Natural killer cell (primary cell): ENCODE results near the gene SEBOX. TPM values are rescaled to one million over a fixed set of nuclear protein-coding genes. Genes with fewer than 3 reads are reported as not detected.

Experiments used
- ATAC-seq, 3 donors: fragments of 150-1000 bp in 2 of 3; fragments of 200-7000 bp in 1 of 3; cut with Tn5 transposase; 1 replicate in 1 of 3; 2 replicates in 2 of 3; pipeline ENCODE4 v1.10.0; 2021; ENCODE audit warnings: mild to moderate bottlenecking in 2 of 3, moderate library complexity in 2 of 3
- DNase-seq, 2 donors: peaks; one replicate each; pipeline versions ENCODE4 v3.0.0 to v3.0.0-alpha.2; 2013 to 2021; ENCODE audit warnings: mixed read lengths in 1 of 2
- H3K27ac ChIP-seq: one replicate; pipeline ENCODE4 v1.5.1; 2013; ENCODE audit warnings: mild to moderate bottlenecking, low read length
- H3K27me3 ChIP-seq: one replicate; pipeline ENCODE4 v1.6.1; 2013; ENCODE audit warnings: low read length; ENCODE audit not compliant: control insufficient read depth, insufficient read depth
- H3K36me3 ChIP-seq: one replicate; pipeline ENCODE4 v1.6.1; 2013; ENCODE audit warnings: low read length; ENCODE audit not compliant: control insufficient read depth, insufficient read depth
- H3K4me1 ChIP-seq: one replicate; pipeline ENCODE4 v1.6.1; 2013; ENCODE audit warnings: low read length; ENCODE audit not compliant: control insufficient read depth, insufficient read depth
- H3K4me3 ChIP-seq: one replicate; pipeline ENCODE4 v1.5.1; 2013; ENCODE audit warnings: low read length
- H3K9me3 ChIP-seq: one replicate; pipeline ENCODE4 v1.6.1; 2013; ENCODE audit warnings: low read length; ENCODE audit not compliant: control insufficient read depth, insufficient read depth
- H3K27ac Mint-ChIP-seq, 2 donors: one replicate each; pipeline ENCODE4 v1.8.0; 2022; ENCODE audit warnings: mild to moderate bottlenecking in 2 of 2, mixed read lengths in 2 of 2, moderate library complexity in 1 of 2
- H3K27me3 Mint-ChIP-seq, 2 donors: one replicate each; pipeline ENCODE4 v1.8.0; 2022; ENCODE audit warnings: low read depth in 2 of 2, mixed read lengths in 2 of 2
- H3K36me3 Mint-ChIP-seq: one replicate; pipeline ENCODE4 v1.8.0; 2022; ENCODE audit warnings: mixed read lengths
- H3K4me1 Mint-ChIP-seq, 2 donors: one replicate each; pipeline ENCODE4 v1.8.0; 2022; ENCODE audit warnings: mixed read lengths in 2 of 2
- H3K4me3 Mint-ChIP-seq: one replicate; pipeline ENCODE4 v1.8.0; 2022; ENCODE audit warnings: mild to moderate bottlenecking, moderate library complexity, mixed read lengths
- H3K9me3 Mint-ChIP-seq, 2 donors: one replicate each; pipeline ENCODE4 v1.8.0; 2022; ENCODE audit warnings: mixed read lengths in 2 of 2
- CTCF ChIP-seq: fragments of 200-600 bp; IDR thresholded peaks from one replicate; pipeline ENCODE4 v1.8.0; 2022; ENCODE audit warnings: antibody characterized with exemption
- WGBS: methylation state at CpG from one replicate; pipeline ENCODE4 v1.1.7; 2013; ENCODE audit warnings: missing lambda C conversion rate; ENCODE audit not compliant: insufficient coverage; 5-methylcytosine and 5-hydroxymethylcytosine counted together
- intact Hi-C: fragments of 100-400 bp; cut with micrococcal nuclease; formaldehyde crosslinking; loops from one replicate; pipeline ENCODE4 v1.14.2; 2022
- total RNA-seq, 4 donors: library from RNA; stranded (reverse); fragments of 120-200 nt in 1 of 4; gene quantifications; one replicate each; pipeline versions ENCODE4 v1.2.3 to v1.2.4, GENCODE V29; 2013 to 2022

Gene SEBOX
- total RNA-seq, 3 donors from 2014 or later (not counting 1 experiment from before 2014, with no cell fraction given), result not detected

GRCh38 chr17:28402224-28402630, 37.2 kb upstream of the SEBOX start:
- no peak for DNase-seq
- peaks cover 0 to 3% of the 10 kb centered on the region in 2 donors for H3K4me1 Mint-ChIP-seq
- WGBS, result 31% methylated on average over 3 of the region's 3 CpGs
- H3K9me3 Mint-ChIP-seq, result no peaks in the 10 kb centered on the region
- Histone ChIP-seq H3K27ac (no peak overlapping the region), H3K27me3 (peaks cover 2% of the 10 kb centered on the region), H3K36me3 (peaks cover 5% of the 10 kb centered on the region), H3K4me1 (peaks cover 19% of the 10 kb centered on the region), H3K4me3 (no peak overlapping the region), H3K9me3 (no peaks in the 10 kb centered on the region)
- no peak overlapping the region for H3K27ac Mint-ChIP-seq
- TF ChIP-seq CTCF, result no peak
- ATAC-seq, result no peak
- H3K36me3 Mint-ChIP-seq, result no peaks in the 10 kb centered on the region
- intact Hi-C loops, result no loop called here
- H3K27me3 Mint-ChIP-seq, result no peaks in the 10 kb centered on the region
- no peak overlapping the region for H3K4me3 Mint-ChIP-seq

GRCh38 chr17:28399808-28400207, 34.8 kb upstream of the SEBOX start:
- Histone ChIP-seq H3K27ac (no peak overlapping the region), H3K36me3 (peaks cover 21% of the 10 kb centered on the region), H3K4me3 (no peak overlapping the region), H3K9me3 (no peaks in the 10 kb centered on the region), H3K27me3 (no peaks in the 10 kb centered on the region), H3K4me1 (peaks cover 3% of the 10 kb centered on the region)
- no peak overlapping the region for H3K27ac Mint-ChIP-seq
- H3K4me3 Mint-ChIP-seq, result no peak overlapping the region
- no peak for TF ChIP-seq CTCF
- H3K4me1 Mint-ChIP-seq, result no peaks in the 10 kb centered on the region
- no peaks in the 10 kb centered on the region for H3K9me3 Mint-ChIP-seq
- no peaks in the 10 kb centered on the region for H3K27me3 Mint-ChIP-seq
- H3K36me3 Mint-ChIP-seq, result no peaks in the 10 kb centered on the region
- no peak for ATAC-seq
- intact Hi-C loops, result no loop called here
- no peak for DNase-seq
- WGBS, result 93% methylated on average over 4 of the region's 4 CpGs

GRCh38 chr17:28398280-28398981, 33.4 kb upstream of the SEBOX start:
- no peaks in the 10 kb centered on the region for H3K9me3 ChIP-seq
- H3K4me3 ChIP-seq, result no peak overlapping the region
- intact Hi-C loops, result no loop called here
- H3K27ac Mint-ChIP-seq, result peak overlapping the region in 1 of 2 donors; percentile 33
- H3K27ac ChIP-seq, result no peak overlapping the region
- no peaks in the 10 kb centered on the region for H3K9me3 Mint-ChIP-seq
- no peak overlapping the region for H3K4me3 Mint-ChIP-seq
- 87% methylated on average over 6 of the region's 6 CpGs for WGBS
- H3K27me3 ChIP-seq, result no peaks in the 10 kb centered on the region
- H3K36me3 Mint-ChIP-seq, result no peaks in the 10 kb centered on the region
- H3K27me3 Mint-ChIP-seq, result no peaks in the 10 kb centered on the region
- TF ChIP-seq CTCF, result no peak
- H3K36me3 ChIP-seq, result peaks cover 28% of the 10 kb centered on the region
- no peak for ATAC-seq
- no peaks in the 10 kb centered on the region for H3K4me1 ChIP-seq
- no peaks in the 10 kb centered on the region for H3K4me1 Mint-ChIP-seq
- no peak for DNase-seq
